GM12865 (cell line): Measurements from ENCODE around the gene ADAR.

Experiments
- DNase-seq: peaks from one replicate; pipeline ENCODE4 v3.0.0; 2010; ENCODE audit warnings: low read depth
- H3K4me3 ChIP-seq: 2 replicates; pipeline ENCODE4 v1.5.1; 2011; ENCODE audit warnings: mild to moderate bottlenecking, low read depth, low read length, control low read depth
- TF ChIP-seq, protein P1 (sequence below): IDR thresholded peaks from 2 replicates; pipeline ENCODE4 v1.5.1; 2011; ENCODE audit warnings: low read length, control low read depth, low read depth, inconsistent platforms; ENCODE audit not compliant: insufficient read depth; ENCODE audit errors: missing control alignments

ADAR gene

DNA sequence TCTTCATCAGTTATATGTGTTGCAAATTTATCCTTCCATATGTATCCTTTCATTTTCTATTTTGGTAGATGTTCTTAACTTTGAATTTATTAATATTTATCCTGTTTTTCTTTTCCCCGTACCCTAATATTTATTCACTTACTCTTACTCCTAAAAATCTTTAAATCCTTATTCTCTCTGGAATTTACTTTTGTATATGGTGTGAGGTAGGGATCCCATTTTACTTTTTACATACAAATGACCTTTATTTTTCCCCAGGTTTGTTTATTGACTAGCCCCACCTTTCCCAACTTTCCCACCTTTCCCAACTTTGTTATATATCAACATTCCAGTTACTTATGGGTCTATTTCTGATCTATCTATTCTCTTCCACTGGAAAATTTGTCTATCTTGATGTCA, 21.7 kb upstream of the ADAR start:
- TF ChIP-seq, protein P1, sequence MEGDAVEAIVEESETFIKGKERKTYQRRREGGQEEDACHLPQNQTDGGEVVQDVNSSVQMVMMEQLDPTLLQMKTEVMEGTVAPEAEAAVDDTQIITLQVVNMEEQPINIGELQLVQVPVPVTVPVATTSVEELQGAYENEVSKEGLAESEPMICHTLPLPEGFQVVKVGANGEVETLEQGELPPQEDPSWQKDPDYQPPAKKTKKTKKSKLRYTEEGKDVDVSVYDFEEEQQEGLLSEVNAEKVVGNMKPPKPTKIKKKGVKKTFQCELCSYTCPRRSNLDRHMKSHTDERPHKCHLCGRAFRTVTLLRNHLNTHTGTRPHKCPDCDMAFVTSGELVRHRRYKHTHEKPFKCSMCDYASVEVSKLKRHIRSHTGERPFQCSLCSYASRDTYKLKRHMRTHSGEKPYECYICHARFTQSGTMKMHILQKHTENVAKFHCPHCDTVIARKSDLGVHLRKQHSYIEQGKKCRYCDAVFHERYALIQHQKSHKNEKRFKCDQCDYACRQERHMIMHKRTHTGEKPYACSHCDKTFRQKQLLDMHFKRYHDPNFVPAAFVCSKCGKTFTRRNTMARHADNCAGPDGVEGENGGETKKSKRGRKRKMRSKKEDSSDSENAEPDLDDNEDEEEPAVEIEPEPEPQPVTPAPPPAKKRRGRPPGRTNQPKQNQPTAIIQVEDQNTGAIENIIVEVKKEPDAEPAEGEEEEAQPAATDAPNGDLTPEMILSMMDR, result no peak
- no peak for DNase-seq
- H3K4me3 ChIP-seq, result no peak overlapping the region

DNA sequence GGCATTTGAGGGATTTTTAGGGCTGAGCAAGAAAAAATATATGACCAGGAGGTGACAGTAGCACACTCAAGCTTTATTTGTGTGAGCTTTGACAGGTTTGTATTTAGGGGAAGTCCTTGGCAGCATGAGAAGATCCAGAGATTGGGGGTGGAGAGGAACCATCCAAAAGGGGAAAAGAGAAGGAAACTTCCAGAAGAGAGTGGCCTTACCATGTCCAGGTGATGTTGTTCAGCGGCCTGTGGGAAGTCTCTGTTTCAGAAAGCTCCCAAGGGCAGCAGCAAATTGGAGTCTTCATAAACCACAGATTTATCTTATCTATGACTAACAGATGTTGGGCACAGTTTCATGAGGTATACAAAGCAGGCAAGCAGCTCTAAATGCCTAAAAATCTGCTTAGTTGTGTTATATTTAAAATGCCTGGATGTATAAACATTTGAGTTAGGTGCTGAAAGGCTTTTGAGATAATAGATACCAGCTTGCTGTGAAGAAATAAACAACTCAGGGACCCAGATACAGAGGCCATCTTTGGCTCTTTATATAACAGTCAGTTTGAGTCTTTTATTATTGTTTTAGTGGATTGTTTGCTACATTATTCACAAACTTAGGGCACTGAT, 21.2 kb upstream of the ADAR start:
- no peak overlapping the region for H3K4me3 ChIP-seq
- TF ChIP-seq, protein P1, result no peak
- DNase-seq, result no peak

DNA sequence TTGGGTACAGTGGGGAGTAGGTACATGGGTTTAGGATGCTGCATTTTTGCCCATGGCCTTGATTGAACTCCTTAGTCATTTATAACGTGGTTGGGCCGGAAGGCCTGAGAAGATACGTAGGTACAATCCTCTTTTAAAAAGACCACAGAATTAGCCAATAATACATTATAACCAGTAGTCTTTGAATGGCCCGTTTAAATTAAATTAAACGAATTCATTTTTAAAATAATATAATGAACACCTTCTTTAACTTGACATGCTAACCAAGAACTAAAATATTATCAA, 20.1 kb upstream of the ADAR start:
- DNase-seq, result no peak
- TF ChIP-seq, protein P1, result no peak
- H3K4me3 ChIP-seq, result peak overlapping the region; percentile 81

DNA sequence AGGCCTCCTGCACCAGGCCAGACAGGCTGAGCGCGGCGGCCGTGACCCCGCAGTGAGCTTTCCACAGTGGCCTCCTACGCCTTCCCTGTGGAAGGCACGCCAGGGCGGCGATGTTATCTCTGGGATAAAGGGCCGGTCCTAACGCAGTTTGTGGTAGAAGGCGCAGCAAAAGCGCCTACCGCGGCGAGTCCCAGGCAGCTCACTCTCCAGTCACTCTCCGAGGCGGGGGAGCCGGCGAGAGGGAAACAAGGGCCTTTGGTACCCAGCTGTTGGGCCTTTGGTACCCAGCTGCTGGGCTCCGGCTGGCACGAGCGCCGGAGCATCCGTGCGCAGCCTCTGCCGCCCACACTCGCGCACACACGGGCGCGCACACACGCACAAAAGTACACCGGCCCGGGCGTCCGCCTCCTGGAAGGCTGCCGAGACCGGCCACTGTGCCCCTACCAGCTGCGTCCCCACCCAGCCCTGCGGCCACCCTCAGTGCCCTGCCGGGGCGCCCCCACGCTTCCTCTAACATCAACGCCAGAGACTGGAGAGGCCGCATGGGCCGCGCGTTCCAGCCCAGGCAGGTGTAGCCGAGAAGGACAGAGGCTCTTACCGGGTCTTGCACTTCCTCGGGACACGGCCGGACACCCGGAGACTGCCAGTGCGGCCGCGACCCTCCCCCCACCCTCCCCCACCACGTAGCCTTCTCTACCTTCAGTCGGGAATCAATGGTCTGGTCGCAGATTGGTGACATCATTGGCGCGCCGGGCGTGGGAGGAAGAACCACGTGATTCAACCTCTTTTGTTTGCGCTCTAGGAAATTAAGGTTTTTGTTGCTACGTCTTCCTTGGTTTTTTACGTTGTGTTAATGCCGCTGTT, 19.5 kb upstream of the ADAR start:
- DNase-seq, result peak; percentile 90
- TF ChIP-seq, protein P1, result no peak

DNA sequence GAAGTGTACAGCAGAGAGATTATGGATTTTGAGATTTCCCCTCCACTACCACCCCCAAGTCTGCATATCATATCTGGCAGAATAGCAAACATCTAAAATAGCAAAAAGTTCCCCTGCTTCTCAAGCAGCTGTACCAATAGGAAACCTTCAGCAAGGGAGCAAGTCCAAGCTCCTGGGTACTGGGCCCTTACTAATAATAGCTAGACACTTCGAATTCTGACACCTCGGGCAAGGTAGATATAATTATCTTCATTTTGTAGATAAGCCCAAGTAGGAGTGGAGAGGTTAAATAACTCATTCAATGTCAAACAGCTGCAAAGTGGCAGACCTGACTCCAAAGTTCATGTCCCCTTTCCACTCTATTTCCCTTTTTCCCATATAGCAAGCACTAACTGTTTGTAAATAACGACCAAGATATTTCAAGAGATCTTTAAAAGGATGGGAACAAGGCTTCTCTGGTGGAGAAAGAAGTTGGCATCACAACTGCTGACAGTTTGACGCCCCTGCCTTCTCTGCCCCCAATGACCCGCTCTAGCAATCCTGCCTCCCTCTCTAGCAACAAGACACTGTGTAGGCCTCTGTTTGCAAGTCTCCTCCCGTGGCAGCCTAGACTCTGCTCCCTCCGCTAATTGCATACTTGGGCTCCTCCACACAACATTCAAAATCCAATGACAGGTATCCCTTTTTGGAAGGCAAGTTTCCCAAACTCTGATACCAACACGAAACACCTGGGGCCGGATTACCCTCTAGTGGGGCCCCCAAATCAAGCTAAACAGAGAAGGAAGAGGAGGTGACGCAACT, 18.7 kb upstream of the ADAR start:
- no peak for DNase-seq
- peak overlapping the region; percentile 81 for H3K4me3 ChIP-seq
- TF ChIP-seq, protein P1, result no peak

More for the DNA sequence above, 19.5 kb upstream of the ADAR start:
- peak overlapping the region; percentile 81 for H3K4me3 ChIP-seq

DNA sequence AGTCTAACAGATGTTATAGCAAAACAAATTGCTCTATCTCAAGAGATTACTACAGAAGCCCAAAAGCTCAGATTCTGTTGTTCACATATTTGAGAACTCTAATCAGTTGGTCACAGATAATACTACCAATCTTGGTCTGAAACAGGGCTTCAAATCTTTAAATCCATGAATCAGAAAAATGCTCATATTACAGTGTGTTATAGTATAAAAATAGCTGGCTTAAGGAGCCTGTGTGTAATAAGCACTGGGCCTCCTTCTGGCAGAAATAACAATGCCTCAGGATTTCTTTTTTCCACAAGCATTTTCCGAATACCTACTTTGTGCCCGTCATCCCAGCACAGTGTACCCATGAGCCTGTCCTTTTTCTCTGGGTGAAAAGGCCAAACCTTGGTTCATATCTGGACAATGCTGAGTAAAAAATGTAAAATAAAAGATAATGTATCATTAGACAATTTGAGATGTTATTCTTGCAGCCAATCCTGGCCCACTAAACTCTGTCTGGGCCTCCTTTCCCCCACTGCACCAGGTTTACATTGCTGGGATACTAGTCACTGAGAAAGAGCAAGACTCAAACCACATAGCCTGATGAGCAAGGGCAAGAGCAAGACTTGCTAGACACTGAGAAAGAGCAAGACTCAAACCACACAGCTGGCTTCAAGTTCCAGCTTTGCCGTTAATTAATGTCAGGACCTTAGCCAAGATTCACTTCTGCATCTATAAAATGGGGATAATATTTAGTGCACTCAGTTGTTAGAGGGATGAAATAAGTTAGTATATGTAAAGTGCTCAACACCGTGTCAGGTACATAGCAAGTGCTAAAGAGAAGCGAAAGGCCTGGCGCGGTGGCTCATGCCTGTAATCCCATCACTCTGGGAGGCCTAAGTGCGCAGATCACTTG, 17.0 kb upstream of the ADAR start:
- no peak overlapping the region for H3K4me3 ChIP-seq
- no peak for DNase-seq
- TF ChIP-seq, protein P1, result no peak
